IMR-90 (cell line): ENCODE measurements around the gene GANC. TPM values are rescaled to one million over a fixed set of nuclear protein-coding genes. Genes with fewer than 3 reads are reported as not detected.

Source experiments
- ATAC-seq: fragments of 200-7000 bp; cut with Tn5 transposase; 2 replicates; pipeline ENCODE4 v1.9.1; 2020; ENCODE audit warnings: low read depth, mild to moderate bottlenecking, moderate library complexity
- BruUV-seq: library from RNA; stranded (reverse); fragments of 400-500 nt; replicated peaks from 2 replicates; lab custom pipeline; 2021; lab: Mats Ljungman, UMichigan
- CTCF ChIA-PET: fragments of 300-600 bp; formaldehyde crosslinking; extraction: SDS; loops from one replicate; lab custom pipeline; 2021; ENCODE audit warnings: antibody characterized with exemption; lab: Yijun Ruan, JAX
- POLR2A ChIA-PET: fragments of 300-600 bp; sonication (Branson Sonifier 250); formaldehyde crosslinking; loops from one replicate; lab custom pipeline; 2022; ENCODE audit warnings: antibody characterized with exemption; ENCODE audit not compliant: unreplicated experiment; lab: Charles Lee
- DNase-seq: peaks from one replicate; pipeline ENCODE4 v3.0.0; 2013
- H2AFZ ChIP-seq: replicated peaks from 2 replicates; pipeline ENCODE3; 2013; ENCODE audit warnings: low read length, mild to moderate bottlenecking; ENCODE audit not compliant: poor library complexity
- H2AK5ac ChIP-seq: 2 replicates; pipeline ENCODE4 v1.6.1; 2013; ENCODE audit warnings: low read depth, low read length, inconsistent platforms
- H2AK9ac ChIP-seq: replicated peaks from 2 replicates; pipeline ENCODE3; 2013; ENCODE audit warnings: mild to moderate bottlenecking, low read depth, low read length, moderate library complexity; ENCODE audit not compliant: poor library complexity
- H2BK120ac ChIP-seq: 2 replicates; pipeline ENCODE4 v1.6.1; 2013; ENCODE audit warnings: low read depth, low read length, inconsistent platforms
- H2BK15ac ChIP-seq: 3 replicates; pipeline ENCODE4 v1.6.1; 2013; ENCODE audit warnings: low read depth, low read length, inconsistent platforms
- H2BK20ac ChIP-seq: 2 replicates; pipeline ENCODE4 v1.6.1; 2013; ENCODE audit warnings: low read depth, mild to moderate bottlenecking, inconsistent platforms, low read length, moderate library complexity
- H2BK5ac ChIP-seq: 2 replicates; pipeline ENCODE4 v1.6.1; 2013; ENCODE audit warnings: mild to moderate bottlenecking, low read depth, low read length, inconsistent platforms; ENCODE audit not compliant: poor library complexity, severe bottlenecking
- H3K14ac ChIP-seq: replicated peaks from 2 replicates; pipeline ENCODE4 v1.6.1; 2013; ENCODE audit warnings: low read depth, low read length, inconsistent platforms
- H3K18ac ChIP-seq: 2 replicates; pipeline ENCODE4 v1.6.1; 2013; ENCODE audit warnings: low read depth, low read length, control low read depth
- H3K23ac ChIP-seq: 2 replicates; pipeline ENCODE4 v1.6.1; 2013; ENCODE audit warnings: low read depth, low read length, inconsistent platforms
- H3K27ac ChIP-seq: 2 replicates; pipeline ENCODE4 v1.5.1; 2013; ENCODE audit warnings: mild to moderate bottlenecking, control low read depth, low read length; ENCODE audit not compliant: insufficient read depth
- H3K27me3 ChIP-seq: 2 replicates; pipeline ENCODE4 v1.6.1; 2013; ENCODE audit warnings: low read length; ENCODE audit not compliant: control insufficient read depth, insufficient read depth
- H3K36me3 ChIP-seq: 2 replicates; pipeline ENCODE4 v1.6.1; 2013; ENCODE audit warnings: low read length, mixed read lengths; ENCODE audit not compliant: control insufficient read depth, insufficient read depth
- H3K4ac ChIP-seq: 2 replicates; pipeline ENCODE4 v1.6.1; 2013; ENCODE audit warnings: low read depth, low read length, inconsistent platforms
- H3K4me1 ChIP-seq: 2 replicates; pipeline ENCODE4 v1.6.1; 2013; ENCODE audit warnings: low read length, mixed read lengths; ENCODE audit not compliant: control insufficient read depth, insufficient read depth
- H3K4me2 ChIP-seq: 2 replicates; pipeline ENCODE4 v1.6.1; 2013; ENCODE audit warnings: low read depth, mild to moderate bottlenecking, control low read depth, low read length, moderate library complexity
- H3K4me3 ChIP-seq: 2 replicates; pipeline ENCODE4 v1.5.1; 2013; ENCODE audit warnings: low read depth, mild to moderate bottlenecking, control low read depth, low read length, moderate library complexity; ENCODE audit not compliant: insufficient read depth
- H3K56ac ChIP-seq: 2 replicates; pipeline ENCODE4 v1.6.1; 2013; ENCODE audit warnings: low read length, inconsistent platforms; ENCODE audit not compliant: insufficient read depth; ENCODE audit errors: extremely low read depth
- H3K79me1 ChIP-seq, 2 experiments: 2 replicates each; pipeline ENCODE4 v1.6.1; 2013; ENCODE audit warnings: low read length in 2 of 2, inconsistent platforms in 1 of 2, low read depth in 1 of 2
- H3K9ac ChIP-seq: 2 replicates; pipeline ENCODE4 v1.6.1; 2013; ENCODE audit warnings: low read depth, low read length, control low read depth
- H3K9me1 ChIP-seq: 2 replicates; pipeline ENCODE4 v1.6.1; 2013; ENCODE audit warnings: low read length, inconsistent platforms; ENCODE audit not compliant: insufficient read depth
- H3K9me3 ChIP-seq: 2 replicates; pipeline ENCODE4 v1.6.1; 2013; ENCODE audit warnings: low read length; ENCODE audit not compliant: control insufficient read depth, insufficient read depth
- H4K20me1 ChIP-seq: 2 replicates; pipeline ENCODE4 v1.6.1; 2013; ENCODE audit warnings: low read length, inconsistent platforms; ENCODE audit not compliant: insufficient read depth
- H4K5ac ChIP-seq: 2 replicates; pipeline ENCODE4 v1.6.1; 2013; ENCODE audit warnings: mild to moderate bottlenecking, low read depth, low read length, control low read depth
- H4K8ac ChIP-seq, 2 experiments: 2 replicates each; pipeline ENCODE4 v1.6.1; 2013; ENCODE audit warnings: low read depth in 2 of 2, low read length in 2 of 2, control low read depth in 1 of 2, inconsistent platforms in 1 of 2
- H4K91ac ChIP-seq: 2 replicates; pipeline ENCODE4 v1.6.1; 2013; ENCODE audit warnings: low read depth, low read length, inconsistent platforms; ENCODE audit not compliant: insufficient read depth
- CTCF ChIP-seq: conservative IDR thresholded peaks from 2 replicates; pipeline ENCODE4 v1.5.1; 2012; ENCODE audit warnings: mild to moderate bottlenecking, low read depth, low read length, improper control_type of control experiment
- NFE2L2 ChIP-seq: fragments of 150-350 bp; IDR thresholded peaks from 2 replicates; pipeline ENCODE4 v1.6.1; 2016; ENCODE audit warnings: low read depth, mild to moderate bottlenecking, low read length
- WGBS, 2 experiments: methylation state at CpG; one replicate each; pipeline versions ENCODE4 v1.1.5 to v1.1.7; 2013; ENCODE audit warnings: missing lambda C conversion rate in 2 of 2; ENCODE audit not compliant: insufficient read length in 1 of 2; ENCODE audit errors: extremely low coverage in 2 of 2; 5-methylcytosine and 5-hydroxymethylcytosine counted together
- dilution Hi-C: fragments of 300-500 bp; cut with HindIII; formaldehyde crosslinking; loops from one replicate; pipeline ENCODE4 v1.14.3; 2018; ENCODE audit warnings: low sequenced_read_pairs; ENCODE audit not compliant: unreplicated experiment
- in situ Hi-C: fragments of 300-500 bp; cut with MboI; formaldehyde crosslinking; loops from 3 replicates; pipeline ENCODE4 v1.14.3; 2019; ENCODE audit warnings: low sequenced_read_pairs, inconsistent platforms, mixed read lengths
- intact Hi-C: fragments of 100-400 bp; cut with micrococcal nuclease; formaldehyde crosslinking; loops from 2 replicates; pipeline ENCODE4 v1.10.0; 2022
- polyA plus RNA-seq, 3 experiments: library from polyadenylated mRNA; depleted of rRNA; stranded (reverse); fragments of >200 nt; gene quantifications; 2 replicates each; pipeline ENCODE4 v1.2.3, GENCODE V29; 2012; ENCODE audit warnings: low replicate concordance in 1 of 3
- total RNA-seq: library from RNA; depleted of rRNA; stranded (reverse); fragments of >200 nt; gene quantifications from 2 replicates; pipeline ENCODE4 v1.2.3, GENCODE V29; 2012

Gene GANC
- total and polyA plus RNA-seq, 2 of the 4 experiments (the other 2 are of a cell fraction): 7.1 to 19.2 TPM

- Histone ChIP-seq H3K56ac (no peak overlapping the region), H3K79me1 (no peaks in the 10 kb centered on the region), H2BK20ac (no peak overlapping the region), H3K4ac (no peak overlapping the region), H2AK9ac (no peak overlapping the region), H3K9me1 (peaks cover 4% of the 10 kb centered on the region; the same call in 1 of the 2 replicates), H2AFZ (no peak overlapping the region), H2BK5ac (no peak overlapping the region), H3K4me1 (0 out of 2 replicates have a peak, but pooled peaks cover 2% of the 10 kb centered on the region), H4K8ac (no peak overlapping the region), H2BK15ac (no peak overlapping the region), H3K27ac (no peak overlapping the region), H4K20me1 (no peaks in the 10 kb centered on the region), H3K4me3 (no peak overlapping the region), H3K36me3 (no peaks in the 10 kb centered on the region), H3K9ac (no peak overlapping the region), H3K18ac (no peak overlapping the region), H2BK120ac (no peak overlapping the region), H3K9me3 (no peaks in the 10 kb centered on the region), H3K4me2 (no peak overlapping the region), H4K5ac (no peak overlapping the region), H2AK5ac (no peak overlapping the region), H4K91ac (no peak overlapping the region), H3K27me3 (no peaks in the 10 kb centered on the region), H3K23ac (no peak overlapping the region), H3K14ac (no peak overlapping the region)
- CTCF ChIA-PET: no interaction called here
- no TSS peak for BruUV-seq
- POLR2A ChIA-PET: no interaction called here
- TF ChIP-seq CTCF: no peak
- TF ChIP-seq NFE2L2: no peak
- intact Hi-C loops: no loop called here
- in situ Hi-C loops: no loop called here
- dilution Hi-C loops: no loop called here
- no peak for ATAC-seq
- no peak for DNase-seq
- WGBS, 2 experiments: no CpG with 5 or more reads among the region's 3 CpGs
Measured at GRCh38 chr15:42313463-42313862, 40.5 kb downstream of the GANC start.
